ENCODE measurements around the gene PIR. TPM values are rescaled to one million over a fixed set of nuclear protein-coding genes. Genes with fewer than 3 reads are reported as not detected.

The PIR gene
- total RNA-seq, 4 donors from 2014 or later, result 32.9 to 70.2 (median 48.8) TPM

DNA sequence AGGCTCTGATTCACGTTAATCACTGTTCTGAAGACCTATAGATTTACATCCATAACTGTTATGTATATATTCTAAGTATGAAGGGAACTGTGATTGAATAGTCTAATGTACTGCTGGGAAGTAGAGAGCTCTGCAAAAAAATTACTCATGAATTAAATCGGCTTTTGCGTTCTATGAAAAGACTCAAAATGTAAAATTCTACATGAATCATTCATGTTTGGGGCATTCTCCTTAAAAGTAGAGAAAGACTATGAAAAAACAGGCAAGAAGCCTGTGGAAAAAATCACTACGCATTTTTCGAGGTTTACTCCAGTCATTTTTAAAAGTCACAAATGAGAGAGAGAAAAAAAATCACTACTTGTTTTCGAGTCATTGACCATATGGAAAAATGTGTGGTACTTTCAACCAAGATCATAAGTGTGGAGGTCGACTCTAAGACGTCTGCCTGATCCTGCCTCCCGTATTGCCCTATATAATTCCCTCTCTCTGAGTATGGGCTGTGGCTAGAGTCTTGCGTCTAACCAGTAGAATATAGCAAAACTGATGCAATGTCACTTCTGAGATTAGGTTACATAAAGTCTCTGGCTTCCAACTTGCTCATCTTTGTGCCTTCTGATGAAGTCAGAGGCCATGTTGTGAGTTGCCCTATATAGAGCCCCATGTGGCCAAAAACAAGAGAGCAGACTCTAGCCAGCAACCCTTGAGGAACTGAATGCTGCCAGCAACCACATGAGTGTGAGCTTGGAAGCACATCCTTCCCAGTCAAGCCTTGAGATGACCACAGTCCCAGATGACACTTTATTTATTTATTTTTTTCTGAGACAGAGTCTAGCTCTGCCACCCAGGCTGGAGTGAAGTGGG, 76.8 kb downstream of the PIR start:
- WGBS, 2 donors, result 85 to 95% methylated on average over 10 of the region's 10 CpGs
- TF ChIP-seq CTCF (IDR thresholded peaks at IDR 0.05), result no peak
- no peak for TF ChIP-seq POLR2A (IDR thresholded peaks at IDR 0.05)
- H3K36me3 ChIP-seq, result no peaks in the 10 kb centered on the region

DNA sequence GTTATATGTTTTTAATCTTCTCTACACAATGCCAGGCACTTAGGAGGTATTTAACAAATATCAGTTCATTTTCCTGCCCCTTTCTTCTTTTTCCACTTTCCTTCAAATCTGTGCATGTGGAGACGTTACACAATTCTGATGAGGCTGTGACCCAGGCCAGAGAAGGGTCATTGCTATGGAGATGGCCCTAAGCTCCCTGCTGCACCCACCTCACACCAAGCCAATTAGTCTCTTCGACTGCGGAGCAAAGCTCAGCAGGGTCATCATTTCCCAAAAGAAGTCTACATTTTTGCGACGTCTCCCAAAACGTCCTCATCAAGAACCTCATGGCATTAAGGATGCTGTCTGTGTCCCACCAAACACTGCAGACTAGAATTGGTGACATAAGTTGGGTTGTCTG, 80.0 kb downstream of the PIR start:
- Histone ChIP-seq H3K36me3 (no peaks in the 10 kb centered on the region), H3K4me1 (no peaks in the 10 kb centered on the region), H3K27me3 (no peaks in the 10 kb centered on the region), H3K27ac (no peak overlapping the region), H3K4me3 (replicated peaks in 1 of 3) (no peak overlapping the region), H3K9me3 (no peaks in the 10 kb centered on the region)
- 83 to 85% methylated on average over 6 of the region's 6 CpGs for WGBS, 2 donors
- DNase-seq, result no peak
- intact Hi-C loops (cut with DNase I), result no loop called here
- TF ChIP-seq POLR2A (IDR thresholded peaks at IDR 0.05) (no peak), CTCF (IDR thresholded peaks at IDR 0.05) (no peak)

More for the DNA sequence above, 76.8 kb downstream of the PIR start:
- Histone ChIP-seq H3K9me3 (no peaks in the 10 kb centered on the region), H3K27me3 (no peaks in the 10 kb centered on the region), H3K4me3 (replicated peaks in 1 of 3) (no peak overlapping the region), H3K4me1 (no peaks in the 10 kb centered on the region), H3K27ac (no peak overlapping the region)
- intact Hi-C loops (cut with DNase I), result no loop called here
- no peak for DNase-seq

GRCh38 chrX:15410947-15411346, 82.2 kb downstream of the PIR start:
- H3K9me3 ChIP-seq, result no peaks in the 10 kb centered on the region
- DNase-seq, result no peak
- no peaks in the 10 kb centered on the region for H3K4me1 ChIP-seq
- TF ChIP-seq CTCF (IDR thresholded peaks at IDR 0.05) (no peak), POLR2A (IDR thresholded peaks at IDR 0.05) (no peak)
- no peak overlapping the region for H3K4me3 ChIP-seq (replicated peaks in 1 of 3)
- intact Hi-C loops (cut with DNase I), result no loop called here
- H3K27ac ChIP-seq, result no peak overlapping the region
- H3K36me3 ChIP-seq, result no peaks in the 10 kb centered on the region
- H3K27me3 ChIP-seq, result no peaks in the 10 kb centered on the region
- 79 to 80% methylated on average over 2 of the region's 2 CpGs for WGBS, 2 donors

GRCh38 chrX:15410430-15410829, 82.7 kb downstream of the PIR start:
- no peak for DNase-seq
- Histone ChIP-seq H3K27ac (no peak overlapping the region), H3K9me3 (no peaks in the 10 kb centered on the region), H3K4me1 (no peaks in the 10 kb centered on the region), H3K36me3 (no peaks in the 10 kb centered on the region), H3K4me3 (replicated peaks in 1 of 3) (no peak overlapping the region), H3K27me3 (no peaks in the 10 kb centered on the region)
- intact Hi-C loops (cut with DNase I), result no loop called here
- TF ChIP-seq POLR2A (IDR thresholded peaks at IDR 0.05) (no peak), CTCF (IDR thresholded peaks at IDR 0.05) (no peak)

DNA sequence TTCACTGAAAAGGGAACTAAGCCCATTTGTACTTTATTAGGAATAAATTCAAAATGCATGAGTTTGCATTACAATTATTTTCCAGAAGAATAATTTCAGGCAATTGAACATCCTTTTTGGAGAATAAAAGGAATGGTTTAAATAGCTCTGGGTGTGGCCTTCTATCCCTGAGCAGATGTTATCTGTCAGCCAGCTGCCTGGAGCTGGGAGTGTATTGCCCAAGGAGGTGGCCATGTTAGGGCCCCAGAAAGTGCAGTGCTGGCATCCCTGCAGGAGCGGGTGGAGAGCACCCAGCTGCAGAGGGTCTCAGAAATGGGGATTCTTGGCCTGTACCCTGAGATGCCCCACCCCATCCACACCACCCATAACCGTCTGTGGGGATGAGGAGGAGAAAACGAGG, 87.3 kb downstream of the PIR start:
- no peak overlapping the region for H3K27ac ChIP-seq
- no peak overlapping the region for H3K4me3 ChIP-seq (replicated peaks in 1 of 3)
- intact Hi-C loops (cut with DNase I), result no loop called here
- H3K36me3 ChIP-seq, result no peaks in the 10 kb centered on the region
- no peaks in the 10 kb centered on the region for H3K4me1 ChIP-seq
- H3K27me3 ChIP-seq, result no peaks in the 10 kb centered on the region
- TF ChIP-seq CTCF (IDR thresholded peaks at IDR 0.05) (no peak), POLR2A (IDR thresholded peaks at IDR 0.05) (no peak)
- WGBS, 2 donors, result 67 to 100% methylated on average over 1 to 3 of the region's 3 CpGs
- DNase-seq, result no peak
- no peaks in the 10 kb centered on the region for H3K9me3 ChIP-seq
